GM21737 (cell line): ENCODE results near the gene GAA.
A peak's percentile ranks its signal among the peaks of the same experiment; 100 is the strongest.
"Not testable (repeated sequence)": the region's sequence is repeated elsewhere in the genome, so short reads cannot be mapped to it uniquely, and the experiment has no call there.

Experiments
- ATAC-seq: cut with Tn5 transposase; IDR thresholded peaks from one replicate; pipeline ENCODE4 v1.9.1; 2021; ENCODE audit warnings: mild to moderate bottlenecking, moderate library complexity; ENCODE audit not compliant: unreplicated experiment

GAA gene

DNA sequence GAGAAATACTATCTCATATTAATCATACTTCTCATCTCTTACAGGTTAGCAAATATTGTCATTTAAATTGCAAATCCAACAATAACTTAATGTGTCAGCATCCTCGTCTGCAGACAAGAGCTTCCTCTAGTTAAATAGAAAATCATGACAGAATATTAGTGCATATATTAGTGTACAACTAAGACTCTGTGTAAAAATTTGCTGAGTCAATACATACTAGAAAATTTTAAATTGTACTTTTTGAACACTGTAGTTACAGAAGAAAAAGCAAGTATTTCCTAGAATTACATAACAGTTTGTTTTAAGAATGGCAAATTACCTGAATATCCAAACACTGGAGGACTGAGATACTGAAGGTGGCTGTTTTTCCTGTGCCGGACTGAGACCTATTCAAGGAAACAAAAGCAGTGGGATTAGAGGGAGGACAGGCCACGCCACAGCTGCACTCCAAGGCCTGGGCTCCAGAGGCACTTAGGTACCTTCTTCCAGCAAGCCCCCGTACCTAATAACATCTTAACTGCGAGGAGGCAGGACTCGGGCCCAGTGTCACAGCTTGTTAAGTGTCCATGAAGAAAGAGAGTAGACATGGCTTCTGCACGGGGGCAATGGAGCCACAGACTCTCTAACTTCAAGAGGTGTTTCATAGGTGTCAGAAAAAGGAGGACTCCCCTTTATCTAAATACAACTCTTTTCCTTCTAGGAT, 40.2 kb downstream of the GAA start:
- no peak for ATAC-seq

DNA sequence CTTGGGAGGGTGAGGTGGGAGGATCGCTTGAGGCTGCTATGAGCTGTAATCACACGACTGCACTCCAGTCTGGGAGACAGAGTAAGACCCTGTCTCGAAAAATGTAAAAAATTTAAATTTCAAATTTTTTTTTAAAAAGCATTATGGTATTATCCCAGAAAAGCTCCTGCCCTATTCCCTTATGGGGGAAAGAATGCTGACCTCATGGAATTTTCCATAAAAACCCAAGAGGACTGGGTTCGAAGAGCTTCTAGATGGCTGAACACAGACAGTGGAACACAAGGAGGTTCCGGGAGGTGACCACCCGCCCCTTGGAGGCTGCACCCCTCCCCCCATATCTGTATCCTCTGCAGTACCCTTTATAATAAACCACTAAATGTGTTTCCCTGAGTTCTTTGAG, 41.5 kb downstream of the GAA start:
- no peak for ATAC-seq

DNA sequence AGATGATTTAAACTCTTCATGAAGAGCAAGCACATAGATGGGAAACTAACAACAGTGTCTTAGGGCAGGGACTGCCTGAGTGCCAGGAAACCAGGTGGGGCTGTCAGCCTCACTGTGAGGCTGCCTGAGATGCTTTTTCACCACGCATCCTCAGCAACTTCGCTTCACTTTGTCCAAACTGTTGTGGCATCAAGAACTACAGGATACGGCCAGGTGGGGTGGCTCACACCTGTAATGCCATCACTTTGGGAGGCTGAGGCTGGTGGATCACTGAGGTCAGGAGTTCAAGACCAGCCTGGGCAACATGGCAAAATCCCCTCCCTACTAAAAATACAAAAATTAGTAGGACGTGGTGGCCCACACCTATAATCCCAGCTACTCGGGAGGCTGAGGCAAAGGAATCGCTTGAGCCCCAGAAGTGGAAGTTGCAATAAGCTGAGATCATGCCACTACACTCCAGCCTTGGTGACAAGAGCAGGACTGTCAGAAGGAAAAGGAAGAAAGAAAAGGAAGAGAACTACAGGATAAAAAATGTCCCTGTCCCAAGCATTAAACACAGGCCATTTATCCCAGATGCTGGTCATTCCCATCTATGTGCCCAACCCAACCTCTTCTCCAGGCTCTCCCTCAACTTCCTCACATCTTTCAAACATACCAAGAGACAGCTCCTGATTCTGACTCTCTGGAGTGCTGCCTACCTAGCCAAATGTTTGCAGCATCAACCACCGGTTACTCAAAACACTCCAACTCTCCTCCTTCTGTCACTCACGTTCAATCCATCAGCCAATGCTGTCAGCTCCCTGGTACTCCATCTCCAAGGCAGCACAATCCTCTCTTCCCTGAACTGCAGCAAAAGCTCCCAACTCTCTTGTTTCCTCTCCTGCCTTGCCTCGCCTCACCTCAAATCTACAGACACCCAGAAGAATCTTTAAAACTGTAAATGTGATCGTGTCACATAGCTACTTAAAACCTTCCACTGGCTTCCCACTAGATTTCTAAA, 44.0 kb downstream of the GAA start:
- no peak for ATAC-seq

DNA sequence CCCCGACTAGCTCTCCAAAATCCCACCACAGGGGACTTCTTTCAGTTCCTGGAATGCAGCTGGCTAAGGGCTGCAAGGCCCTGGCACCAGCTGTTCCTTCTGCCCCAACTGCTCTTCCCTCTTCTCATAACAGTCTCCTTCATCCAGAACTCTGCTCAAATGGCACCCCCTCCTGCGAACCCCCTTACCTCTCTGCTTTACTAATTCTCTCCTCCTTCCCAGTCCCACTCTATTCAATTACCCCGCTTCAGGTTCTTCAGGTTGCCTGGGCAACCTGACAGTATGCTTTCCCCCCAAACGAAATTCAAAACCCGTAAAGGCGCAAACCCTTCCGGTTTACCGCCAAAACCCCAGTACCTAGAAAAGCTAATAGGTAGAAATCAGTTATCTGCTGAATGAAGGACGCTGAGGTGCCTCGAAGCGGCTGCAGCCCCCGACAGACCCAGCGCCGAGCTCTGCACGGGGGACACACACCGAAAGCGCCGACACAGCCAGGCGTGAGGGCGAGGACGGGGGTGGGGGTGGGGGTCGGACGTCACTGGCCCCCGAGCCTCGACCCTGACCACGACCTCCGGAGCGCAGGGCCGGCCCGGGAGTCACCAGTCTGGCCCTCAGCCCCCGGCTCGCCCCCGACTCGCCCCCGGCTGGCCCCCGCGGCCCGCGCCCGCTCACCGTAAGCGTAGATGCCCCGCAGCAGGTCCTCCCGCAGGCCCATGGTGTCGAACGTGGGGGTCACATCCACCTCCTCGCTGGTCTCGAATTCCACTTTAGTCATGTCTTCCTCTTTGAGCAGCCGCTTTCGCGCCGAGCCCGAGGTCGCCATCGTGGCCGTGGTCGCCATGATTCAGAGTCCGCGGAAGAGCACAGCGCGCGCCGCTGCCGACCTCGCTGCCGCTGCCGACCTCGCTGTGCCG, 45.0 kb downstream of the GAA start:
- peak; percentile 24 for ATAC-seq

DNA sequence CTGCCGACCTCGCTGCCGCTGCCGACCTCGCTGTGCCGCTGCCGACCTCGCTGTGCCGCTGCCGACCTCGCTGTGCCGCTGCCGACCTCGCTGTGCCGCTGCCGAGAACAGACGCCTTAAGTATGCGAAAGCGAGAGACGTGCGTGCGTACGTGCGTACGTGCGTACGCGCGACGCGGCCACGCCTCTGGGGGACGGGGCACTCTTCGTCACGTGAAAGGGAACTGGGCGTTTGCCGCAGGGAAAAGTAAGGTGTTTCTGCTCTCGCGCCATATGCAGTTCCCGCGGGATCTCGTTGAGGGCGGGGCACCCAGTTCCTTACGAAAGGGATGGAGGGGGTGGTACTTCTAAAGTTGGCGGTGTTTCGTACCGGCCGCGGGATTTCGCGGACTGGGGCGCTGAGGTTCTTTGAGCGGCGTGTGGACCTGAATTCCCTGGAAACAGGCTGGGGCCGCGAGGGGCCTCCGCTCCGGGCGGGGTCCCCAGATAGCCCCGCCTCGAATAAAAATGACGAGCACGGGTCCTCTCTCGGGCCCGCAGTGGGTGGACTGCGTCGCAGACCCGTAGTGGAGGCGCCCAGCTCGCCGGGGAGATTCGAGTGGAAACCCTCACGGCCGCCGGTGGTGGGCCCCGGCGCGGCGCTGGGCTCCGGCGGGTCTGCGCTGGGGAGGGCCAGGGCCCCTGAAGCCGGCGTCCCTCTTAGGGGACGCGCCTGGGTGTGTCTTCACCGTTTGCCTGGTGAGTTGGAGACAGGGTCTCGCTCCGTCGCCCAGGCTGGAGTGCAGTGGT, 45.8 kb downstream of the GAA start, which contains the start of gene EIF4A3:
EIF4A3 (minus strand) TSS at position 94 of the 788 bp plus-strand sequence. CDS start 167 bp downstream, outside the sequence.
- peak; percentile 81 for ATAC-seq

DNA sequence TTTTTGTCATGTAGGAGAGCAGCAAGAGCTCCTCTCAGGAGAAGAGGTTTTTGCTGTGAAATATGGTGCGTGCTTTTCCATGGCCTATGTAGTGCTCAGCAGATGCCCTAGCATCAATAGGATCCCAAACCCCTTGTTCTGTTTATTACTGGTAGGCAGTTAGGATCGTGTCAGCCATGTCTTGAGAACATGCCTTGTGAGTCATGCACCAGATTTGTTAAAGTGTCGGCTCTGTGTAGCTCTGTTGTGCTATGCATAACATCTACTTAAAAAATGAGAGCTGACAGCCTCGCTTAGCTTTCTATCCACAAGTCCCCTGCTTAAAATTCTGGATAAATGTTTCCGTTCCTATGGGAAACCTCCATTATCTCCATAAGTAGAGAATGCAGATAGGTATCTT, 50.0 kb downstream of the GAA start:
- no peak for ATAC-seq

DNA sequence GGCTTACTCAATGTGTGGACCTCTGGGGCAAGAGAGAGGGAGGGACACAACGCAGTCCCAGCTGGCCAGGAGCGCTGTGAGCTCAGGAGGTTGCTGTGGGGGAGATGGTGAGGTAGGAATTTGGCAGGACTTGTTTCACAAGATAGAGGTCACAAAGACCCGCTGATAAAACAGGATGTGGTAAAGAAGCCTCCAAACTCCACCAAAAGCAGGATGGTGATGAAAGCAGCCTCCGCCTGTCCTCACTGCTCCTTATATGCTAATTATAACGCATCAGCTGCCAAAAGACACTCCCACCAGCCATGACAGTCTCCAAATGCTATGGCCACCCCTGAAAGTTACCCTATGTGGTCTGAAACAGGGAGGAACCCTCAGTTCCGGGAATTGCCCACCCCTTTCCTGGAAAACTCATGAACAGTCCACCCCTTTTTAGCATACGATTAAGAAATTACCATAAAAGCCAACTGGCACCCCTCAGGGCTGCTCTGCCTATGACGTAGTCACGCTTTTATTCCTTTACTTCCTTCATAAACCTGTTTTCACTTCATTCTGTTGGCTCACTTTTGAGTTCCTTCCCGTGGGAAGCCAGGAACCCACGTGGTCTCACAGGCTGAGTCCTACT, 50.8 kb downstream of the GAA start:
- no peak for ATAC-seq

DNA sequence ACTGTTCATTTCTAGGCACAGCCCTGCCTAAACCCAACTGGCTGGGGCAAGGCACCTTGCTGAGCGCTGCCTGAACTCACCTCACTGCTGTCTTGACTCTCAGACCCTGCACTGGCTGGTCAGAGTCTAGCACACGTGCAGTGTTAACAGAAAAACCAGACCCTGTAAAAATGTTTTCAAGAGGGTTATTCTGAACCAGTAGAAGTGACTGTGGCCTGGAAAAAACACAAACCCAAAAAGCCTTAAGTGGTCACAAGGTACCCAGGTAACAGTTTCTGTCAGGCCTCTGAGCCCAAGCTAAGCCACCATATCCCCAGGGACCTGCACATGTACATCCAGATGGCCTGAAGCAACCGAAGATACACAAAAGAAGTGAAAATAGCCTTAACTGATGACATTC, 51.6 kb downstream of the GAA start:
- ATAC-seq: peak; percentile 65

DNA sequence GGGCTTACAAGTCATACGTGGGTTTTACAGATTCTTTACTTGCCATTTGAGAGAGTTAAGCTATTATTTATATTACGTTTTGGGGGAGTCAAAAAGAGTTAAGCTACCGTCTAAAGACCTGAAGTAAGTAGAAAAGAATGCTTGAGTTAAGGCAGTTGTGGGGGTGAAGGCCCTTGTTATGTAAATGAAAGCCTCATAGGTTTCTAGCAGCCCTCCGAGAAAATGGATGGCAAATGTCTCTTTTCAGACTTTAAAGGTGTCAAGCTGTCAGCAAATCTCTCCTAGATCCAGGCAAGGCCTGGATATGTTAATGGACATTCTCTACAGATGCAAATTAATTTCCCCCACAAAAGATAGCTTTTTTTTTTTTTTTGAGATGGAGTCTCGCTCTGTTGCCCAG, 52.8 kb downstream of the GAA start:
- ATAC-seq: no peak

DNA sequence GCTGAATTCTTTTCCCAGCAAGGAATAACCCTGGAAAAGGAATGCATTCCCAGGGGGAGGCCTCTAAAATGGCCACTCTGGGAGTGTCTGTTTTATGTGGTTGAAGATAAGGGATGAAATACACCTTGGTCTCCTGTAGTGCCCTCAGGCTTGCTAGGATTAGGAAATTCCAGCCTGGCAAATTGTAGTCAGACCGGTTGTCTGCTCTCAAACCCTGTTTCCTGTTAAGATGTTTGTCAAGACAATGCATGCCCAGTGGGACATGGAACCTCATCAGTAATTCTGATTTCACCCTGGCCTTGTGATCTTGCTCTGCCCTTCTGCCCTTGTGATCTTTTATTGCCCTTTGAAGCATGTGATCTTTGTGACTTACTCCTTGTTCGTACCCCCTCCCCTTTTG, 54.2 kb downstream of the GAA start:
- not testable (repeated sequence) for ATAC-seq

DNA sequence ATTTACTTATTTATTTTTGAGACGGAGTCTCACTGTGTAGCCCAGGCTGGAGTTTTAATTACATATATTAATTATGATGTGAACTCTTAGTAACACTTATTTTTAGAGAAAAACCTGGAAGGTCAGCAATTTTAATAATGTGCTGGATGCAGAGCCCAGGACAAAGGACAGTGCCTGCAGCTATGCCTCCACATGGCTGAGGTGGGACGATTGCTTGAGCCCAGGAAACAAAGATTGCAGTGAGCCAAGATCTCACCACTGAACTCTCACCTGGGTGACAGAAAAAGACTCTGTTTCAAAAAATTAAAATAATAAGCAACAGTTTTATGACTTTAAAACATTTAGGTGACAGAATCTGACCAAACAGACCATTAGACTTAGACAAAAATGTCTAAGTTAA, 57.5 kb downstream of the GAA start:
- ATAC-seq: no peak

DNA sequence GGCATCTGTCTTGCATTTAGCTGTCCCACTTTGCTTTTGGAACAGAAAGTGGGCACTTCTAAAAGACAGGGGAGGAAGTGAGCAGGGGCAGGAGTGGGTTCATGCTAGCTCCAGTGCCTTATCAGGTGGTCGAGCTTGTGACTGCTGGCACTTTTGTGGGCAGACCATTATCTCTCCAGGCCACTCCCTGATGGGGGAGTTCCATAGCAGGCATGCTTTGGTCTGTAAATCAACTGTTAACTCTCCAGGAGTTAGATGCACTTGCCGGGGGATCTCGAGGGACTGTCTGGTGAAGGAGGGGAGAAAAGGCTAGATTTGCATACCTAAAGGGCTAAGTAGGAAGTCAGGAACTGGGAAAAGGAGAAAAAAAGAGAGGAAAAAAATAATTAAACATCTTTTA, 59.2 kb downstream of the GAA start:
- no peak for ATAC-seq

DNA sequence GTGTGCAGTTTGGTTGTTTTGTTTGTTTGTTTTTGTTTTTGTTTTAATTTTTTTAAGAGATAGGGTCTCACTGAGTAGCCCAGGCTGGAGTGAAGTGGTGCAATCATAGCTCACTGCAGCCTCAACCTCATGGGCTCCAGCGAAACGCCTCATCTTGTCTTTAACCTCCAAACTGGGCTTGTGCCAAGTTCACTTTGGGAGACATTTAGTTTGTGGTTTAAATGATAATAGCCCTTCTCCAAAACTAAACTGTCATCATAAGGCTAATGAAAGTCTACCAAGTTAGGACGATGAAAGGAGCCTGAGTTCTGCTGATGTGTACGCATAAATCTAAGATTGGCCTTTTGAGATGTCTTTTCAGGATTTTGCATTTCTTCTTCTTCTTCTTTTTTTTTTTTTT, 62.0 kb downstream of the GAA start:
- no peak for ATAC-seq

DNA sequence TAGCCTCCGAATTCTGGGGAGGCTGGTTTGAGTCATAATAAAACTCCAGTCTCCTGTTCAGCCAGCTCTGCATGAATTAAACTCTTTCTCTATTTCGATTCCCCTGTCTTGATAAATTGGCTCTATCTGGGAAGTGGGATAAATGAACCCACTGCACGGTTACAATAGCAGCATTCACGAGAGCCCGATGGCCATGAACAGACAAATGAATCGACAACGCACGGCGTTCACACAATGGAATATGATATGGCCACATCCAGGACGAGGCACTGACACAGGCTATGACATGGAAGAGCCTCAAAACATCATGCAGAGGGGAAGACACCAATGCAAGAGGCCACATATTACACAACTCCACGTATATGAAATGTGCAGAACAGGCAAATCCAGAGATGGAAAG, 62.8 kb downstream of the GAA start:
- ATAC-seq: no peak

DNA sequence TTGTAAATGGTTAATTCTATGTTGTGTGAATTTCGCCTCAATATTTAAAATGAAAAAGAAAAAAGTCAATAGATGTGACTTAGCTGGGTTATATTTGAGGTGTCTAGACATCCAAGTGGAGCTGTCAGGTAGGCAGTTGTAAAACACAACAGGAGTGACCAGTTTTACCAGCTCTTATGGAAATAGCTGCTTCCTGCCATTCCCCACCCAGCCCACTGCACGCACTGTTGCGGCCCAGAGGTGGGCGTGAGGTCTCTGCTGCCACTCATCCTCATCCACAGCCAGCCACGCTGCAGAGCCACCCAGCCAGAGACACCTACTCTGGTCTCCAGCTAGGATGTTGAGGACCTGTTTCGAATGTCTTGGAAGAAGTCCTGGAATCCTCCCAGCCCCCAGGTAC, 65.1 kb downstream of the GAA start:
- ATAC-seq: no peak

DNA sequence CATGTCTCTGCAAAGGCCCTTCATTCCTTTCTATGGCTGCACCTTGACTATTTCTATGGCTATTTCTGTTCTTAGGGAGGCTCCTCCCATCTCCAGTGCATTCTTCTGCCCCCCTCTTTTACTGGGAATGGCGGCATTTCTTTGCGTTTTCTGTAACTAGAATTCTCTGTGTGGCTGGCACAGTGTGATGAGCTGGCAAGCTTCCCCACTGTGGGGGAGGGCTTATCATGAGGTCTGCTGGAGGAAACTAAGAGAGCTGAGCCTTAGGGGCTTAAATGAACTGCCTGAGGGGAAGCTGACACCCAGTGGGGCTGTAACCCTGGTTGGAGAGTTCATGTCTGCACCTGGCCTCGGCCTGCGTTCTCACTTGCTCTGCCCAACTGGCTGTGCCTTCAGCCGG, 67.0 kb downstream of the GAA start:
- no peak for ATAC-seq

DNA sequence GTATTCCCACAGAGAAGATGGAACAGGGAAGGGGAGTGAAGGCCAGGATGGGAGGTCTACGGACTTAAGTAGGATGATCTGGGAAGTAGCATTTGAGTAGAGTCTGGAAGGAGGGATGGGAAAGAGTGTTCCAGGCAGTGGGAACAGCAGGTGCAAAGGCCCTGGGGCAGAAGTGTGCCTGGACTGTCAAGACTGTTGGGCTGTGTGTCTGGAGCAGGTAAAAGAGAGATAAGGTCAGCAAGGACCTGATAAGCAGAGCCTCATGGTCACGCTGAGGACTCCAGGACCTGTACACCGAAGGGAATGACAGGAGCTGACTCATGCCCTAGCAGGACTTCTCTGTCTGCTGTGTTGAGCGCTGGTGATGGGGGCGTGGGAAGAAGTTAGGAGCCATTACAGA, 67.7 kb downstream of the GAA start:
- ATAC-seq: no peak
